Stromal cell of bone marrow (primary cell): ENCODE measurements around the gene TNS1.

Source experiments
- DNase-seq: peaks from one replicate; pipeline ENCODE4 v3.0.0-alpha.2; 2012; ENCODE audit warnings: low read depth

The TNS1 gene

GRCh38 chr2:217956586-217957457 is 46.0 kb downstream of the TNS1 start:
- no peak for DNase-seq

- no peak for DNase-seq
These were observed 46.8 kb downstream of the TNS1 start for GRCh38 chr2:217955881-217956493.

DNA sequence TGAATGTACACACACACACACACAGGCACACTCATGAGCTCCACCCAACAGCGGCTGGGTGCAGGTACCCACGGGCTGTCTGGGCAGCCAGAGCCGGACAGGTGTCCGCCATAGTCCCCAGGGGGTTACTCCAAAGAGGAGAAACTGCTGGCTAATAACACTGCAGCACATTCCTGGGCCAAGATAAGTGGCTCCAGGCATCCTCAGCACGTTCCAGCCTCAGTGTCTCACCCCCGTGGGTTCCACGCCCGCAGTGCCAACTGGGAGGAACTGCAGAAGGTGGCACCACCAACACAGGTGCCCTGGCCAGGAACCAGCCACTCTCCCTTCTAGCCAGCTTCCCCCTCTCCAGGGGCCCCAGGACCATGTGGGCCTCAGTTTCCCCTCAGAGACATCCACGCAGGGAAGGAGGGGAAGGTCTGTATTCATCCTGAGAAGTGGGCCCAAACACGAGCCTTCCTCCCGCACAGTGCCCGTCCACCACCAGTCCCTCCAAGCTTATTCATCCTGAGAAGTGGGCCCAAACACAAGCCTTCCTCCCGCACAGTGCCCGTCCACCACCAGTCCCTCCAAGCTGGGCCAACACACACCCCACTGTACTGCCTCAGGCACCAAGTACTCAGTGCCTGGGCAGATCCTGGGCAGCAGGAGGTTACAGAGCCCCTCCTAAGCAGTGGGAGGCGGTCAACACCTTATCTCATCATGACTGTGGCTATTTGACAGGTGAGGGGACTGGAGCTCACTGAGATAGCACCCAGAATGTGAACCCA is 47.6 kb downstream of the TNS1 start:
- DNase-seq, result no peak

DNA sequence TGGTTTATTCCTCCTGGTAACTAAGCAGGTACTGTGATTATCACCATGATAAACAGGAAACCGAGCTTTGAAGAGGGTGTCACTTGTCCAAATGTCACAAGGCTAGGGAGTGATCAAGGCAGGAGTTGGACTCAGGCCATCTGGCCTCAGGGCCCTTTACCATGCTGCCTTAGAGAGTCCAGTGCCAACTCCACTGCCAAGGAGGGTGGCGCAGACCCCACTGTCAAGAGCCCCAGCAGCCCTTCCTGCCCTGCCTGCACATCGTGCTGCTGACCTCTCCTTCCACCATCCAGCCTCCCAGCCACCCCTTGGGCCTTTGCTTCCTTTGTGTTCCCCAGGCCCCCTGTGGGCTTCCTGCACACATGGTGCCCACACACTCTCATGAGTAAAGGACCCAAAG is 48.3 kb downstream of the TNS1 start:
- no peak for DNase-seq

DNA sequence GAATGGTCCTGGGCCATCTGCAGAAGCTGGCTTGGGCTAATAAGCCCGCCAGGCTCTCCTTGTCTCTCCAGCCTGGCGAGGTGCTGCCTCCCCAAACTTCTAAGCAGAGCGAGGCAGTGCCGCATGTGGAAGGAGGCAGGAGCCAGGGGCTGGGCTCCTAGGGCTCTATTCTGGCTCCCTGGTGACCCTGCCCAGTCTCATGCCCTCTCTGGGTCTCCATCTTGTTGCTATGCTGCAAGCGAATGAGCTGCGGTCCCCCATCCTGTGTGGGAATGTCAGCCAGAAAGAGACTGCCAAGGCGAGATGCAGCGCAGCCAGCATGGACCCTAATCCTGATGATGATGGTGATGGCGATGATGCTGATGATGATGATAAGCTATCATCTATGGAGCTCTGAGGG is 48.7 kb downstream of the TNS1 start:
- DNase-seq, result no peak

DNA sequence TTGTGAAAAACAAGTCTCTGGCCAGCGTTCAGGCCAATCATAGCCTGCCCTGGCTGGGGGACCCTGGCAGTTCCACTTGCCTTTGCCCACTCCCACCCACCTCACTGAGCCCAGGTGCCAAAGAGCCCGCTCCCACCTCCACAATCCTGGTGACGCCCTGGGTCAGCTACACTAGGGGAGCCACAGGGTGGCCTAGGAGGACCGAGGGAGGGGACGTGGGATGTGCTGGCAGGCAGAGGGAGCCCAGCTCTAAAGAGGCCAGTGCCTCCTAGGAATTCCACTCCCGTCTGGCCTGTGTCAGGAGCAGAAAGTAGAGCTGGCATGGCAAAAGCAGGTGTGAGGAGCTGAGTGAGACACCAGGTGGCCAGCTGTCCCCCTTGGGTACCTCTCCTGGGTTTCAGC is 49.3 kb downstream of the TNS1 start:
- DNase-seq, result no peak

DNA sequence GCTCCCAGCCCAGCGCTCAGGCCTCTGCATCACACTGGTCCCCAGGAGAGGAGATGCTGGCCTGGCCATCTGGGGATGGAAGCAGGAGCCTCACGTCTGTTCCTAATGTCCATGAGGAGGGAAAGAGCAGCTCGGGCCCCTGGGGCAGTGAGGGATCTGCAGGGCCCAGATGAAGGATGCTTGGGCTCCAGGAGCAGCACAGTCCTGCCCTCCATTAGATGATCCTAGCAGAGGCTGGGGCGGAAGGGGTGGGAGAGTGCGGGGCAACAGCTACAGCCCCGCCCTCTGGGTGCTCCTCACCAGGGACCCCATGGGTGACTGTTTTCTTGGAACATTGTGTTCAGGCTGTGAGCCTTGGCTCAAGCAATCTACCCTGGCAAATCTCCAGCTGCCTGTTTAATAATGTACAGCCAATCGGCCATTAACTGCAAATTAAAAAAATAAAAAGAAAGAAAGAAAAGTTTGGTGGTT is 49.7 kb downstream of the TNS1 start:
- DNase-seq, result no peak

GRCh38 chr2:217952409-217952808 is 50.4 kb downstream of the TNS1 start:
- DNase-seq, result no peak

- DNase-seq, result no peak
These were observed 51.1 kb downstream of the TNS1 start for GRCh38 chr2:217951521-217952247.

GRCh38 chr2:217951091-217951490 is 51.7 kb downstream of the TNS1 start:
- DNase-seq, result no peak

DNA sequence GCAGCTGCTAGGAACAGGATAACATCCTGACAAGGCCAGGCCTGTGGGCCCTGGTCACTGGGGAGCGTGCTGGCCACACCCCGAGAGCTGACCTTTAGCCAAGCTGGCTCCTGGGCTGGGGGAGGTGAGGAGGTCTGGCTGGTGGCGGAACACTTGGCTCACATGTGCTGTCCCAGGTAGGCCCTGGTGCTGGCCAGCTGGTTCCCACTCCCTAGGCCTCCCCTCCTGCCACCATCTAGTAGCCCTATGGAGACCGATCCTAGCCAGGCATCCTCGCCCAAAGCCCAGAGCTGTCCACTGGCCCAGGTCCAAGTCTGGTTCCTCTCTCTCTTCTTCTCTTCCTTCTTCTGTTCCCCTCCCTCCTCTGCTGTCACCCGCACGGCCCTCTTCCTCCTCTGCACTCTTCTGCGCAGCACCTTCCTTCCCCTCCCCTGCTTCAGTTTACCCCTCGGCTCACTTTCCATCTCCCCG is 52.4 kb downstream of the TNS1 start:
- no peak for DNase-seq

DNA sequence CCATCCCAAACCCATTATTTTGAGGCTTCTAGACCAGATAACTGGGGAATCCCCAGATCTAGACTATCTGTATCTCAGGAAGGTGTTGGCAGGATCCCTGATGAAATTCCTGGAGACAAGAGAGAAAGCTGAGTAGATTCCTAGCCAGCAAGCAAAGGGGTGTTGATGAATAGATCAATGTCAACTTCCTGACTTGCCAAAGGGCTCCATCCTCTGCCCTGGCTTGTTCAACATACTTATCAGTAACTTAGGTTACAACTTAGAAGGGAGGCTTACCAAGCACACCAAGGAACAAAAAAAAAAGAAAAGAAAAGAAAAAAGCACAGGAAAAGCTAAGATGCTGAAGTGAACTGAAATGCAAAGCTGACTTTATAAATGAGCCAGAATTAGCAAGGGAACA is 53.3 kb downstream of the TNS1 start:
- DNase-seq, result no peak

DNA sequence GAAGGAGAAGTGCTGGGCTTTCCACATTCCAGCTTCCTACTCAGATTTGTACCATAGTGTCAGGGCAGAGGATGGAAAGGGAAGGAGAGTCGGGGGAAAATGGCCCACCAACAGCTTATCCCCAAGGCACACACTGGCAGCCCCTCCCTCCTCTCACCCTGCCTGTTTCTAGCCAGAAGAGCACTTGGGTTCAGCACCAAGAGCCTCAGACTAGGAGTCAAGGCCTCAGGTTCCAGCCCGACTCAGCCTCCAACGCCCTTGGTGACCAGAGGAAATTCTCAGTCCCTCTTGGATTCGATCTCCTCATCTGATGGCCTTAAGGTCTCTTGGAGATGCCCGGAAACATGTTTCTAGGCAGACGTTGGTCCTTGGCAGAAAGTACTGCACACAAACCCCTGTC is 53.9 kb downstream of the TNS1 start:
- no peak for DNase-seq

GRCh38 chr2:217948351-217948791 is 54.4 kb downstream of the TNS1 start:
- DNase-seq, result no peak

DNA sequence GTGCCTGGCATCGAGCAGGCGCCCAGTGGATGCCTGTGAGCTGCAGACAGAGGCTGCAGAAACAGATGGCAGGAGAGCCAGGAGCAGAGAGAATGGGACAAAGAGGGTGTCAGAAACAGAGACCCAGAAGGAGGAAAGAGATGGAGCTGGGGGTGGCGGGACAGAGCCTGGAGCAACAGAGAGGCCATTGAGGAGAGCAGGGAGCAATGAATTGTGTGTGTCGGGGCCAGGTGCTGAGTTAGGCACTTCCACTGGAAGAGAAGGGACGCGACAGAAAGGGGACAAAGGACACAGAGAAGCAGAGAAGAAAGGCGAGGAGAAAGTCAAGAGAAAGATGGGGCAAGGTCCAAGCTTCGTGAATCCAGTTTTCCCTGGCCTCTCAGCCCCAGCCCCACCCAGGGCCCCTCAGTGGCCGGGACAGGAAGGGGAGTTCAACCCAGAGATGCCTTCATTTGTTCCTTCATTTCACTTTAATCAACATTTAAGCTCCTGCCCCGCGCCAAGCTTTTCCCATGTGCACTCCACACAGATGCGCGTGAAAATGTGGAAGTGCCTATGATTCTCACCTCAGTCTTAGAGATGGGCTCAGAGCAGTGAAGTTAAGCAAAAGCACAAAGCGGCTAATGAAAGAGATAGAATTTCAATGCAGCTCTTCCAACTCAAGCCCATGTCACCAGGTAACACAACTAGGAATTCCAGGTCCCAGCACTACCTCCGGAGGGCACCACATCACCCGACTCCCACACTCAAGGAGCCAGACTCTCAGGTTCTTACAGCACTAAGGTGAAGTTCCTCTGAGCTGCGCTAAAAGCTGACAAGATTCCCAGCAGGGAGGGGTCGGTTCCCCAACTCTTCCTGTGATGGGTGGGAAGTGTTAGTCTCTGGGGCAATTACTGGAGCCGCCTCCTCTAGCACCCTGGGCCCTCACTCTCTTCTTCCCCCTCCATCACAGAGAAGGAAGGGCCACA is 55.1 kb downstream of the TNS1 start:
- DNase-seq, result no peak

GRCh38 chr2:217946051-217946450 is 56.7 kb downstream of the TNS1 start:
- no peak for DNase-seq

GRCh38 chr2:217945530-217945929 is 57.3 kb downstream of the TNS1 start:
- DNase-seq, result no peak

- no peak for DNase-seq
These were observed 57.9 kb downstream of the TNS1 start for GRCh38 chr2:217944923-217945322.

GRCh38 chr2:217944366-217944765 is 58.4 kb downstream of the TNS1 start:
- DNase-seq, result no peak

GRCh38 chr2:217943446-217944321 is 59.1 kb downstream of the TNS1 start:
- no peak for DNase-seq
